Kidney epithelial cell (primary cell): ENCODE data around the gene LCP2. TPM values are rescaled to one million over a fixed set of nuclear protein-coding genes. Genes with fewer than 3 reads are reported as not detected.

ENCODE experiments used
- DNase-seq: peaks from one replicate; pipeline ENCODE4 v3.0.0-alpha.2; 2010; ENCODE audit warnings: low read depth
- H3K27me3 ChIP-seq: 2 replicates; pipeline ENCODE4 v1.6.0; 2011; ENCODE audit warnings: low read length; ENCODE audit not compliant: control insufficient read depth, insufficient read depth
- H3K36me3 ChIP-seq: 2 replicates; pipeline ENCODE4 v1.5.1; 2011; ENCODE audit warnings: low read length; ENCODE audit not compliant: control insufficient read depth, insufficient read depth
- H3K4me3 ChIP-seq: 2 replicates; pipeline ENCODE4 v1.5.1; 2011; ENCODE audit warnings: low read depth, mild to moderate bottlenecking, control low read depth, low read length
- CTCF ChIP-seq: IDR thresholded peaks from 2 replicates; pipeline ENCODE4 v1.5.1; 2011; ENCODE audit warnings: mild to moderate bottlenecking, moderate library complexity, low read length, control low read depth, inconsistent platforms; ENCODE audit not compliant: insufficient read depth, poor library complexity, severe bottlenecking
- total RNA-seq: library from RNA; depleted of rRNA; stranded (reverse); fragments of >200 nt; gene quantifications from 2 replicates; pipeline ENCODE4 v1.2.3, GENCODE V29; 2015

The LCP2 gene
- total RNA-seq, 1 donor from 2014 or later = 0.13 TPM

GRCh38 chr5:170310256-170310926 is 12.8 kb upstream of the LCP2 start:
- H3K27me3 ChIP-seq = no peaks in the 10 kb centered on the region
- DNase-seq = no peak
- TF ChIP-seq CTCF = no peak
- no peaks in the 10 kb centered on the region for H3K36me3 ChIP-seq
- no peak overlapping the region for H3K4me3 ChIP-seq

- no peak overlapping the region for H3K4me3 ChIP-seq
- DNase-seq = no peak
- no peaks in the 10 kb centered on the region for H3K27me3 ChIP-seq
- no peaks in the 10 kb centered on the region for H3K36me3 ChIP-seq
- no peak for TF ChIP-seq CTCF
Observed at GRCh38 chr5:170308686-170309085, 11.1 kb upstream of the LCP2 start.

DNA sequence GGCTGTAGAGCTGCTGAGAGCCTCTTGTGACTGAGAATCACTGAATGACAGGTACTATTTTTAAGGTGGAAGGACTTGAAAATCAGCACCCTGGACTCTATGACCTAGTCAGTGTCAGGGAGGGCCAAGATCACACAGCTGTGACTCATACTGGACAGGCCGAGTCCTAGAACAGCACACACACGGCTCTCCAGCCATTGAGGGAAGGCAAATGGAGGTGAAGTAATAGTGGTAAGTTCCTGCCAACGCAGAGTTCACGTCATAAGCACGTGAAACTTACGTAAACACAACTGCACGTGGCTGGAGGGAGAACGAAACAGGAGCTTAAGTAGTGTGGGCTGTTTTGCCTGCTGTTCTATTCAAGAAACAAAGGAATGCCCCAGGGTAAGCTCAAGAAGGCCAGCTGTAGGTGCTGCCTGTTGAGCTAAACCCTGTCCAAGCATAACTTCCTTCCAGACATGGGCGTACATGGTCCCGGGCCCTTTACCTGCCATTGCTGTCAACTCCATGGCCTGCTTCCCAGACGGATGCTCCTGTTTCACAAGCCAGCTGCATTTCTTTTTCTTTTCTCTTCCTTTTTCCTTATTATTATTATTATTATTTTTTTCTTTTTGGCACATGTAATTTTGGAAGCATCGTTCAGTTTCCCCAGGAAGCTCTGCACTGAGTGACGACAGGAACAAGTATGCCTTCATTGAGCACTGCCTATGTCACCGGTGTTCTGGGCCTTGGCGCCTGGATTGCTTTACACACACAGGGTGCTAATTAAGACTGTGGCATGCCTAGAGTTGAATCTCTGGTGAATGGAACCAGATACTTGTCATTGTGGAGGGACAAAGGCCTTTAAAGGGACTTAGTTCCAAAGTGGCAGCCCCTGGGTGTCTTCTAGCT is 10.2 kb upstream of the LCP2 start:
- H3K36me3 ChIP-seq = no peaks in the 10 kb centered on the region
- no peaks in the 10 kb centered on the region for H3K27me3 ChIP-seq
- no peak overlapping the region for H3K4me3 ChIP-seq
- peak; percentile 34 for DNase-seq
- no peak for TF ChIP-seq CTCF

GRCh38 chr5:170306381-170306831 is 8.8 kb upstream of the LCP2 start:
- Histone ChIP-seq H3K36me3 (no peaks in the 10 kb centered on the region), H3K4me3 (no peak overlapping the region), H3K27me3 (peaks cover 5% of the 10 kb centered on the region)
- no peak for DNase-seq
- TF ChIP-seq CTCF = no peak

GRCh38 chr5:170305646-170306025 is 8.1 kb upstream of the LCP2 start:
- Histone ChIP-seq H3K4me3 (no peak overlapping the region), H3K36me3 (no peaks in the 10 kb centered on the region), H3K27me3 (peaks cover 5% of the 10 kb centered on the region)
- TF ChIP-seq CTCF = no peak
- DNase-seq = no peak
